HepG2 (cell line): ENCODE data around the gene MARK2. TPM values are rescaled to one million over a fixed set of nuclear protein-coding genes. Genes with fewer than 3 reads are reported as not detected.
A peak's percentile ranks its signal among the peaks of the same experiment; 100 is the strongest.

Source experiments
- ASH2L ChIP-seq: fragments of 300-600, 200-600 bp; sonication (generic); IDR thresholded peaks from 2 replicates; pipeline ENCODE4 v1.7.0; 2017; ENCODE audit warnings: low read depth, mild to moderate bottlenecking, moderate library complexity, mixed read lengths, low read length; ENCODE audit not compliant: insufficient read length
- CEBPB ChIP-seq: IDR thresholded peaks from 2 replicates; pipeline ENCODE4 v1.6.1; 2011; ENCODE audit warnings: low read depth, low read length, improper control_type of control experiment, borderline replicate concordance
- CENPBD1 ChIP-seq: sonication (generic); formaldehyde crosslinking; IDR thresholded peaks from 2 replicates; pipeline ENCODE4 v1.8.0; 2022; ENCODE audit warnings: missing genetic modification reagents, low read depth, mild to moderate bottlenecking, borderline replicate concordance
- EHMT2 ChIP-seq: fragments of 200-600 bp; sonication (generic); IDR thresholded peaks from 2 replicates; pipeline ENCODE4 v1.7.0; 2017; ENCODE audit warnings: antibody characterized with exemption, low read depth, low read length, borderline replicate concordance
- EP300 ChIP-seq, 3 experiments: sonication (generic) in 1 of 3; formaldehyde crosslinking in 1 of 3; IDR thresholded peaks; 2 replicates each; pipeline versions ENCODE4 v1.5.1 to v1.6.1; 2011 to 2020; ENCODE audit warnings: low read depth in 2 of 3, low read length in 2 of 3, borderline replicate concordance in 1 of 3, improper control_type of control experiment in 1 of 3, mild to moderate bottlenecking in 1 of 3, missing genetic modification reagents in 1 of 3, moderate library complexity in 1 of 3
- FOXA1 ChIP-seq, 2 experiments: fragments of 450-650 bp in 1 of 2; sonication (generic) in 1 of 2; formaldehyde crosslinking in 1 of 2; IDR thresholded peaks; 2 replicates each; pipeline versions ENCODE4 v1.4.0 to v1.6.1; 2016 to 2020; ENCODE audit warnings: missing genetic modification reagents in 1 of 2
- FOXM1 ChIP-seq: sonication (generic); formaldehyde crosslinking; IDR thresholded peaks from 2 replicates; pipeline ENCODE4 v1.5.0; 2020; ENCODE audit warnings: missing genetic modification reagents
- GMEB2 ChIP-seq: IDR thresholded peaks from 2 replicates; pipeline ENCODE4 v1.6.1; 2016; ENCODE audit warnings: missing biosample characterization, missing genetic modification reagents, low read depth
- HNF1A ChIP-seq, 2 experiments: sonication (generic) in 1 of 2; formaldehyde crosslinking in 1 of 2; IDR thresholded peaks; 2 replicates each; pipeline versions ENCODE4 v1.4.0 to v1.6.1; 2016 to 2020; ENCODE audit warnings: borderline replicate concordance in 1 of 2, low read depth in 1 of 2, mild to moderate bottlenecking in 1 of 2, missing genetic modification reagents in 1 of 2
- HNRNPL ChIP-seq: fragments of 200-400 bp; formaldehyde crosslinking; IDR thresholded peaks from 2 replicates; pipeline ENCODE4 v1.6.1; 2017; ENCODE audit warnings: mild to moderate bottlenecking, low read depth, low read length
- KLF12 ChIP-seq: sonication (generic); formaldehyde crosslinking; IDR thresholded peaks from 2 replicates; pipeline ENCODE4 v1.4.0; 2020; ENCODE audit warnings: missing genetic modification reagents, borderline replicate concordance
- KLF9 ChIP-seq: IDR thresholded peaks from 2 replicates; pipeline ENCODE4 v1.6.1; 2016; ENCODE audit warnings: low read depth
- PLRG1 ChIP-seq: fragments of 450-650 bp; conservative IDR thresholded peaks from 2 replicates; pipeline ENCODE4 v1.6.1; 2016
- RBFOX2 ChIP-seq: fragments of 200-400 bp; formaldehyde crosslinking; IDR thresholded peaks from 2 replicates; pipeline ENCODE4 v1.6.1; 2017; ENCODE audit warnings: low read depth, mild to moderate bottlenecking, low read length
- SIX1 ChIP-seq: sonication (generic); formaldehyde crosslinking; IDR thresholded peaks from 2 replicates; pipeline ENCODE4 v1.4.0; 2020; ENCODE audit warnings: missing genetic modification reagents, borderline replicate concordance
- SMARCE1 ChIP-seq: fragments of 450-650 bp; IDR thresholded peaks from 2 replicates; pipeline ENCODE4 v1.6.1; 2017; ENCODE audit warnings: borderline replicate concordance
- SNAPC5 ChIP-seq: sonication (generic); formaldehyde crosslinking; IDR thresholded peaks from 2 replicates; pipeline ENCODE4 v1.8.1; 2023; ENCODE audit warnings: mild to moderate bottlenecking, missing genetic modification reagents, borderline replicate concordance
- TBP ChIP-seq: sonication (generic); formaldehyde crosslinking; IDR thresholded peaks from 2 replicates; pipeline ENCODE4 v1.5.0; 2020; ENCODE audit warnings: missing genetic modification reagents
- THAP7 ChIP-seq: sonication (generic); formaldehyde crosslinking; IDR thresholded peaks from 2 replicates; pipeline ENCODE4 v1.8.1; 2023; ENCODE audit warnings: mild to moderate bottlenecking, missing genetic modification reagents
- TSC22D2 ChIP-seq: sonication (generic); formaldehyde crosslinking; IDR thresholded peaks from 2 replicates; pipeline ENCODE4 v1.5.1; 2020; ENCODE audit warnings: missing genetic modification reagents, mild to moderate bottlenecking, borderline replicate concordance
- ZMYM3 ChIP-seq: sonication (generic); formaldehyde crosslinking; IDR thresholded peaks from 2 replicates; pipeline ENCODE4 v1.5.1; 2020; ENCODE audit warnings: mild to moderate bottlenecking, missing genetic modification reagents
- ZNF101 ChIP-seq: sonication (generic); formaldehyde crosslinking; IDR thresholded peaks from 2 replicates; pipeline ENCODE4 v1.4.0; 2020; ENCODE audit warnings: mild to moderate bottlenecking, low read depth, missing genetic modification reagents, borderline replicate concordance
- ZNF121 ChIP-seq: sonication (generic); formaldehyde crosslinking; IDR thresholded peaks from 2 replicates; pipeline ENCODE4 v1.5.0; 2020; ENCODE audit warnings: mild to moderate bottlenecking, missing genetic modification reagents
- ZNF788 ChIP-seq: sonication (generic); formaldehyde crosslinking; IDR thresholded peaks from 2 replicates; pipeline ENCODE4 v1.5.0; 2020; ENCODE audit warnings: mild to moderate bottlenecking, missing genetic modification reagents, borderline replicate concordance
- polyA plus RNA-seq, 8 experiments: library from polyadenylated mRNA; depleted of rRNA in 3 of 8; stranded (reverse) in 7 of 8; unstranded in 1 of 8; fragments of >200 nt; fragmentation: Illumina TruSeq in 4 of 8; extraction: Trizol in 4 of 8; gene quantifications; 2 replicates each; pipeline versions ENCODE4 v1.2.1 to v1.2.3, GENCODE V29; 2011 to 2016; ENCODE audit warnings: low read depth in 4 of 8, missing spikeins in 1 of 8, mixed read lengths in 1 of 8; ENCODE audit not compliant: insufficient read depth in 1 of 8
- total RNA-seq, 5 experiments: library from RNA; depleted of rRNA; stranded (reverse); fragments of >200 nt; fragmentation: Illumina TruSeq; extraction: Trizol; gene quantifications; 2 replicates each; pipeline ENCODE4 v1.2.3, GENCODE V29; 2016; ENCODE audit warnings: low read depth in 1 of 5

Gene MARK2
- total and polyA plus RNA-seq, 2 of the 13 experiments (the other 11 are each of a cell fraction or from before 2014, with no cell fraction given), result 13.5 to 13.9 TPM

- TF ChIP-seq SIX1 (CRISPR knock-in tag), result 0 out of 2 replicates have a peak, but pooled peaks have one; percentile 28
- no peak for TF ChIP-seq ZNF788 (CRISPR knock-in tag)
- no peak for TF ChIP-seq KLF9 (CRISPR knock-in tag)
- no peak for TF ChIP-seq KLF12
- no peak for TF ChIP-seq EHMT2
- TF ChIP-seq GMEB2 (CRISPR knock-in tag), result no peak
- TF ChIP-seq HNRNPL, result peak; percentile 84
- TF ChIP-seq ZMYM3 (CRISPR knock-in tag), result peak; percentile 66; the same call in 1 of the 2 replicates
- no peak for TF ChIP-seq PLRG1
- TF ChIP-seq CENPBD1, result no peak
- TF ChIP-seq TSC22D2 (CRISPR knock-in tag), result no peak
- no peak for TF ChIP-seq HNF1A (IDR thresholded peaks at IDR 0.05; ENCODE audit: low read depth)
- no peak for TF ChIP-seq HNF1A (CRISPR knock-in tag; IDR thresholded peaks at IDR 0.05; ENCODE audit: borderline replicate concordance)
- no peak for TF ChIP-seq TBP (CRISPR knock-in tag)
- TF ChIP-seq SMARCE1, result no peak
- TF ChIP-seq ZNF101 (CRISPR knock-in tag), result no peak
- no peak for TF ChIP-seq CEBPB
- no peak for TF ChIP-seq ASH2L
- TF ChIP-seq EP300 (IDR thresholded peaks at IDR 0.05; ENCODE audit: low read depth in 2 of 2, low read length in 2 of 2), result no peak
- no peak for TF ChIP-seq EP300 (CRISPR knock-in tag; IDR thresholded peaks at IDR 0.05; ENCODE audit: borderline replicate concordance)
- TF ChIP-seq THAP7 (CRISPR knock-in tag), result no peak
- TF ChIP-seq SNAPC5 (CRISPR knock-in tag), result no peak
- no peak for TF ChIP-seq FOXA1 (IDR thresholded peaks at IDR 0.05)
- TF ChIP-seq FOXA1 (CRISPR knock-in tag; IDR thresholded peaks at IDR 0.05), result peak; percentile 59
- no peak for TF ChIP-seq ZNF121 (CRISPR knock-in tag)
- no peak for TF ChIP-seq RBFOX2
- no peak for TF ChIP-seq FOXM1 (CRISPR knock-in tag)
These were observed 24.0 kb downstream of the MARK2 start (continued) for GRCh38 chr11:63862923-63863322.
